ENCODE data around the gene CALML3. TPM values are rescaled to one million over a fixed set of nuclear protein-coding genes. Genes with fewer than 3 reads are reported as not detected.

The CALML3 gene
- total RNA-seq, 1 donor from 2014 or later: not detected

GRCh38 chr10:5503477-5503835 lies 21.3 kb upstream of the CALML3 start:
- Histone ChIP-seq H3K27ac (no peak overlapping the region), H3K9me3 (no peaks in the 10 kb centered on the region), H3K27me3 (no peaks in the 10 kb centered on the region), H3K4me1 (peaks cover 7% of the 10 kb centered on the region), H3K4me3 (no peak overlapping the region), H3K36me3 (no peaks in the 10 kb centered on the region)
- TF ChIP-seq CTCF (IDR thresholded peaks at IDR 0.05): no peak
- intact Hi-C loops (cut with DNase I): no loop called here
- no peak for DNase-seq
- ATAC-seq: peak; percentile 85

GRCh38 chr10:5504146-5505072 lies 20.4 kb upstream of the CALML3 start:
- Histone ChIP-seq H3K36me3 (no peaks in the 10 kb centered on the region), H3K27me3 (no peaks in the 10 kb centered on the region), H3K4me3 (no peak overlapping the region), H3K27ac (no peak overlapping the region), H3K9me3 (no peaks in the 10 kb centered on the region), H3K4me1 (peaks cover 7% of the 10 kb centered on the region)
- intact Hi-C loops (cut with DNase I): no loop called here
- DNase-seq (peak; percentile 61), ATAC-seq (no peak)
- no peak for TF ChIP-seq CTCF (IDR thresholded peaks at IDR 0.05)

DNA sequence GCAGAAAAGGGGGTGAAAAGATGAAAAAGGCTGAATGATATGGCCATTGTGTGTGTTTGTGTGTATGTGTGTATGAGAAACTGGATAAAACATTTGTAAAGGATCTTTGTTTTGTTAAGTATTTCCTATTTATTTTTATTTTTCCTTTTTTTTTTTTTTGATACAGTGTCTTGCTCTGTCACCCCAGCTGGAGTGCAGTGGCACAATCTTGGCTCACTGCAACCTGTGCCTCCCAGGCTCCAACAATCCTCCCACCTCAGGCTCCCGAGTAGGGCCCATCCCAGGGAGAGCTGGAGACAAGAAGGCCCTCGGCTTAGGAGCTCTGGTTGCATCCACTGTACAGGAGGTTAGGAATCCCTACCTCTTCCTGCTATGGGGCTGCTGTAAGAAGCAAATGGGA lies 18.5 kb upstream of the CALML3 start:
- Histone ChIP-seq H3K36me3 (no peaks in the 10 kb centered on the region), H3K9me3 (no peaks in the 10 kb centered on the region), H3K4me3 (no peak overlapping the region), H3K4me1 (peaks cover 7% of the 10 kb centered on the region), H3K27me3 (no peaks in the 10 kb centered on the region), H3K27ac (no peak overlapping the region)
- no peak for TF ChIP-seq CTCF (IDR thresholded peaks at IDR 0.05)
- DNase-seq (no peak), ATAC-seq (no peak)
- intact Hi-C loops (cut with DNase I): no loop called here

GRCh38 chr10:5506751-5507648 lies 17.8 kb upstream of the CALML3 start:
- H3K36me3 ChIP-seq: no peaks in the 10 kb centered on the region
- H3K4me3 ChIP-seq: no peak overlapping the region
- no peaks in the 10 kb centered on the region for H3K27me3 ChIP-seq
- TF ChIP-seq CTCF (IDR thresholded peaks at IDR 0.05): no peak
- no peak for ATAC-seq
- no peak overlapping the region for H3K27ac ChIP-seq
- H3K9me3 ChIP-seq: no peaks in the 10 kb centered on the region
- peak; percentile 59 for DNase-seq
- intact Hi-C loops (cut with DNase I): no loop called here
- H3K4me1 ChIP-seq: peaks cover 7% of the 10 kb centered on the region

GRCh38 chr10:5507649-5508131 lies 17.1 kb upstream of the CALML3 start:
- DNase-seq (peak; percentile 55), ATAC-seq (no peak)
- Histone ChIP-seq H3K4me3 (no peak overlapping the region), H3K9me3 (no peaks in the 10 kb centered on the region), H3K27ac (no peak overlapping the region), H3K4me1 (peaks cover 6% of the 10 kb centered on the region), H3K36me3 (no peaks in the 10 kb centered on the region), H3K27me3 (no peaks in the 10 kb centered on the region)
- intact Hi-C loops (cut with DNase I): no loop called here
- no peak for TF ChIP-seq CTCF (IDR thresholded peaks at IDR 0.05)

Data from upper lobe of right lung (tissue), 1 donor.